ENCODE data around the gene DEPDC1B.
"Not testable (repeated sequence)": the region's sequence is repeated elsewhere in the genome, so short reads cannot be mapped to it uniquely, and the experiment has no call there.

The DEPDC1B gene, protein sequence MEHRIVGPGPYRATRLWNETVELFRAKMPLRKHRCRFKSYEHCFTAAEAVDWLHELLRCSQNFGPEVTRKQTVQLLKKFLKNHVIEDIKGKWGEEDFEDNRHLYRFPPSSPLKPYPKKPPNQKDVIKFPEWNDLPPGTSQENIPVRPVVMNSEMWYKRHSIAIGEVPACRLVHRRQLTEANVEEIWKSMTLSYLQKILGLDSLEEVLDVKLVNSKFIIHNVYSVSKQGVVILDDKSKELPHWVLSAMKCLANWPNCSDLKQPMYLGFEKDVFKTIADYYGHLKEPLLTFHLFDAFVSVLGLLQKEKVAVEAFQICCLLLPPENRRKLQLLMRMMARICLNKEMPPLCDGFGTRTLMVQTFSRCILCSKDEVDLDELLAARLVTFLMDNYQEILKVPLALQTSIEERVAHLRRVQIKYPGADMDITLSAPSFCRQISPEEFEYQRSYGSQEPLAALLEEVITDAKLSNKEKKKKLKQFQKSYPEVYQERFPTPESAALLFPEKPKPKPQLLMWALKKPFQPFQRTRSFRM

DNA sequence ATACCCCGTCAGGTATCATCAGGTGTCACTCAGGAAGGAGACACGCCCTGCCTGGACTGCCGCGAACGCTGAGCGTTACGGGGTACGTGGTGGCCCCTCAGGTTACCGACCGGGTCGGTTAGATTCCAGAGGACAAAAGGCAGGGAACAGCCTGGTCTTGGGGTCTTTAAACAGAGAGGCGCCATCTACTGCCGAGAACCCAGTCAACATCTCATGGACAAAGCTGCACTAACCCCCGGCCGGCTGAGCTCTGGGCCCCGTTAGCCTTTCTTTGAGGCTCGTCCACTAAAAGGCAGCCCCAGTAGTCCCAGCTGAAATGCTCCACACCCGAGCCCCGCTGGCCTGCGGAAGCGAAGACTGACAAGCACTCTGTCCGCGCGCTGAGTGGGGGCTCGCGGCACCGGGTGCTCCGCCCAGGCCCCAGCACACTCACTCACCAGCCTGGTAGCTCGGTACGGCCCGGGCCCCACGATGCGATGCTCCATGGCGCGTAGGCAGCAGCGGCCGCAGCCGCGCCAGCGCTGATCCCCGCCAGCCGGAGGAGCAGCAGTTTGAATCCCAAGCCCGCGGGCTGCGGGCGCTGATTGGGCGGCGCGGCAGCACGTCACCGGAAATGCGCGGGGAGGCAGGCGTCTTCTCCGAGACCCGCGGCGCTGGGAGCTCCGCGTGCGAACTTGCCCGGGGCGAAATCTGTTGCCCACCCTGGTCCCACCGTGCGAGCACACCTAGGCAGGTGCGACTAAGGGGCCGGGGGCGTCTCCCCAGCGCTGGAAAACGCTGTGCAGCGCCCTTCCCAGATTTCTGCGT lies at the start of gene DEPDC1B:
Gene DEPDC1B, minus strand, starts transcription at position 558 of the 807 bp plus-strand sequence. Its CDS starts 73 bp downstream, at position 485.
- peak; percentile 88 for DNase-seq (ENCODE audit: low spot score)

DNA sequence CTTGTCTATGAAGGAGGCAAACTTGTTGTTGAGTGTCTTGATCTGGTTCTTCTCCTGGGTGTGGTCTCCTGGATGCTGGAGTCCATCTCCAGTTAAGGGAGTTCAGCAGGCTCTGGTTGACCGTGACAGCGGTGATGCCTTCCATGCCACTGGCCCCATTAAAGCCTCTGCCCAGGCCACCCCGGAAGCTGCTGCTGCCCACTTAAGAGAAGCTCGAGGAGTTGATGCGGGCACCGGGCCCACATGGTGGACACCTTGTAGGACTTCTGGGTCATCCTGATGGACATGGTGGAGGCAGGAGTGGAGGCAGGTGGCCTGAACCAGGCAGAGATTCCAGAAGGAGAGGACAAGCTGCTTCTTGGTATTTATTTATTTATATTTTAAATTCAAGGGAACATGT lies 44.7 kb upstream of the DEPDC1B start:
- no peak for DNase-seq (ENCODE audit: low spot score)

DNA sequence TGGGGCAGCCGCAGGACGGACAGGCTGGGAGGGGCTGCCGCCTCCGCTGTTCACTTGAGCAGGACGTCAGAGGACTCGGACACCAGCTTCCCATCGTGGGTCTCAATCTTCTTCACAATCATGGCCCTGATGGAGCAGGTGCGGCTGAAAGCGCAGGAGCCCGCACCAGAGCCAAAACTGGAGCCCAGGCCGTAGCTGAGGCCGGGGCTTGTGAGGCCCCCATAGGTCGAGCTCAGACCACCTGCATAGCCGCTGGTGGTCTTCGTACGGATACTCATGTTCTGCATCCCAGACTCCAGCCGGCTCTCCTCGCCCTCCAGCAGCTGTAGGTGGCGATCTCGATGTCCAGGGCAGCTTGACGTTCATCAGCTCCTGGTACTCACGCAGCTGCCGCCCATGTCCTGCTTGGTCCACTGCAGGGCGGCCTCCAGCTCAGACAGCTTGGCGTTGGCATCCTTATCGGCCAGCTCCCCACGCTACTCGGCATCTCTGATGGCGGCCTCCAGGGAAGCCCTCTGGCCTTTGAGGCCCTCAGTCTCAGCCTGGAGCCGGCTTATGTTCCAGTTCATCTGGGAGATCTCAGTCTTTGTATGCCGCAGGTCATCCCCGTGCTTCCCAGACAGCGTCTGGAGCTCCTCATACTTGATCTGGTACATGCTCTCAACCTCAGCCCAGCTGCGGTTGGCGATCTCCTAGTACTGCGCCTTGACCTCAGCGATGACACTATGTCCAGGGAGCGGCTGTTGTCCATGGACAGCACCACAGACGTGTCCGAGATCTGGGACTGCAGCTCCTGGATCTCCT lies 43.7 kb upstream of the DEPDC1B start:
- DNase-seq (ENCODE audit: low spot score), result no peak

DNA sequence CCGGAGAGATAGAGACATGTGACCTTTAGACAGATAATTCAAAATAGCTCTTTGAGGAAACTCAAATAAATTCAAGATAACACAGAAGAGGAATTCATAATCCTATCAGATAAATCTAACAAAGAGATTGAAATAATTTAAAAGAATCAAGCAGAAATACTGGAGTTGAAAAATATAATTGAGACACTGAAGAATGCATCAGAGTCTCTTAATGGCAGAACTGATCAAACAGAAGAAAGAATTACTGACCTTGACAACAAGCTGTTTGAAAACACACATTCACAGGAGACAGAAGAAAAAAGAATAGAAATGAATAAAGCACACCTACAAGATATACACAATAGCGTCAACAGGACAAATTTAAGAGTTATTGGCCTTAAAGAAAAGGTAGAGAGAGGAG lies 40.4 kb upstream of the DEPDC1B start:
- DNase-seq (ENCODE audit: low spot score), result no peak

GRCh38 chr5:60738933-60739332 lies 39.0 kb upstream of the DEPDC1B start:
- DNase-seq (ENCODE audit: low spot score), result no peak

GRCh38 chr5:60738461-60738860 lies 38.5 kb upstream of the DEPDC1B start:
- no peak for DNase-seq (ENCODE audit: low spot score)

- DNase-seq (ENCODE audit: low spot score), result not testable (repeated sequence)
Observed at GRCh38 chr5:60730858-60731257, 30.9 kb upstream of the DEPDC1B start.

- no peak for DNase-seq (ENCODE audit: low spot score)
Observed at GRCh38 chr5:60727033-60727679, 27.2 kb upstream of the DEPDC1B start.

GRCh38 chr5:60724126-60724525 lies 24.2 kb upstream of the DEPDC1B start:
- no peak for DNase-seq (ENCODE audit: low spot score)

- DNase-seq (ENCODE audit: low spot score), result no peak
Observed at GRCh38 chr5:60722416-60722815, 22.4 kb upstream of the DEPDC1B start.

- no peak for DNase-seq (ENCODE audit: low spot score)
Observed at GRCh38 chr5:60719329-60719728, 19.4 kb upstream of the DEPDC1B start.

DNA sequence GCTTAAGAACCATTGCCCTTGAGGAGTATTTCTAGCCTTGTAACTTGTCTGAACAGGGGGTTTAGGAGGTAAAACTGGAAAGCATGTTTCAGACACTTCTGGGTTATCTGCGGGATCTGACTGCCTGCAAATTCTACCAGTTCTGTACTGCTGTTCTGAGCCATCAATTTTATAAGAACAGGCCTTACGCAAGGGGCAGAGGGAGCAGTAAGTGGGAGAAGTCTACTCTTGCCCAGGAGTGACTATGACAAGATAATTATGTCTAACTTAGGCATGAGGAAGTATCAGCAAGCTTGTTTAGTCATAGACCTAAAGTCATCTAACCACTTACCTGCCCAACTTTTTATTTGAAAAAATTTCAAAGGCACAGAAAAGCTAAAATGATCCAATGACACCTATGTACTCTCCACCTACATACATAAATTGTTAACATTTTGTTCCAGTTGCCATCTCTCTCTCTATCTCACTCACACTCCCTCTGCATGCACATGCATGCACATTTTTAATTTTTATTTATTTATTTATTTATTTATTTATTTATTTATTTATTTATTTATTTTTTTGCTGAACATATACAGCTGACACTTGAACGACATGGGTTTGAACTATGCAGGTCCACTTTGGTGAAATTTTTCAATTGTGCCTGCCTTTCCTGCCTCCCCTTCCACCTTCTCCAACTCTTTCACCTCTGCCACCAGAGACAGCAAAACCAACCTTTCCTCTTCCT lies 18.4 kb upstream of the DEPDC1B start:
- DNase-seq (ENCODE audit: low spot score), result no peak

DNA sequence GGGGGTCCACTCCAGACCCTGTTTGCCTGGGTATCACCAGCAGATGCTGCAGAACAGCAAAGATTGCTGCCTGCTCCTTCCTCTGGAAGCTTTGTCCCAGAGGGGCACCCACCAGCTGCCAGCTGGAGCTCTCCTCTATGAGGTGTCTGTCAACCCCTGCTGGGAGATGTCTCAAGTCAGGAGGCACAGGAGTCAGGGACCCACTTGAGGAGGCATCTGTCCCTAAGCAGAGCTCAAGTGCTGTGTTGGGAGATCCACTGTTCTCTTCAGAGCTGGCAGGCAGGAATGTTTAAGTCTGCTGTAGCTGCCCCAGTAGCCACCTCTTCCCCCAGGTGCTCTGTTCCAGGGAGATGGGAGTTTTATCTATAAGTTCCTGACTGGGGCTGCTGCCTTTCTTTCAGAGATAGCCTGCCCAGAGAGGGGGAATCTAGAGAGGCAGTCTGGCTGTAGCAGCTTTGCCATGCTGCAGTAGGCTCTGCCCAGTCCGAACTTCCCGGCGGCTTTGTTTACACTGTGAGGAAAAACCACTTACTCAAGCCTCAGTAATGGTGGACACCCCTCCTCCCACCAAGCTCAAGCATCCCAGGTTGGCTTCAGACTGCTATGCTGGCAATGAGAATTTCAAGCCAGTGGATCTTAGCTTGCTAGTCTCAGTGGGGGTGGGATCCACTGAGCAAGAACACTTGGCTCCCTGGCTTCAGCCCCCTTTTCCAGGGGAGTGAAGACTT lies 15.4 kb upstream of the DEPDC1B start:
- not testable (repeated sequence) for DNase-seq (ENCODE audit: low spot score)

- DNase-seq (ENCODE audit: low spot score), result no peak
Observed at GRCh38 chr5:60712950-60713349, 13.0 kb upstream of the DEPDC1B start.

- DNase-seq (ENCODE audit: low spot score), result not testable (repeated sequence)
Observed at GRCh38 chr5:60711892-60712291, 11.9 kb upstream of the DEPDC1B start.

DNA sequence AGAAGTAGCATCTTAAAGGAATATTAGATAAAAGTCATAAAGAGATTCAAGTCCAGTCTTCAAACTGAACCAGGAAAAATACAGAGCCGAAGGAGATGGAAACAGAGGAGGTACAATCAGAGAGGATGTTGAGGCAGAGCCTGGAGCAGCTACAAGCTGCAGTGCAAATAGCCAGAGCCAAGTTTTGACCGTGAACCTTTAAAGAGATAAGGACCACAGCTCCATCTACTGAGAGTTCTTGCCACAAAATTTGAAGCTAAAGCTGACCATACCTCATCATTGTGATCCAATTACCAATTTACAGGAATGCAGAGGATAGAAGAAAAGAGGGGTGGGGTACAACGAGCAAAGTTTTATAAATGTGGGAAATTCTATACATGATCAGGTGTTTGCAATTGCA lies 10.4 kb upstream of the DEPDC1B start:
- peak; percentile 48 for DNase-seq (ENCODE audit: low spot score)

DNA sequence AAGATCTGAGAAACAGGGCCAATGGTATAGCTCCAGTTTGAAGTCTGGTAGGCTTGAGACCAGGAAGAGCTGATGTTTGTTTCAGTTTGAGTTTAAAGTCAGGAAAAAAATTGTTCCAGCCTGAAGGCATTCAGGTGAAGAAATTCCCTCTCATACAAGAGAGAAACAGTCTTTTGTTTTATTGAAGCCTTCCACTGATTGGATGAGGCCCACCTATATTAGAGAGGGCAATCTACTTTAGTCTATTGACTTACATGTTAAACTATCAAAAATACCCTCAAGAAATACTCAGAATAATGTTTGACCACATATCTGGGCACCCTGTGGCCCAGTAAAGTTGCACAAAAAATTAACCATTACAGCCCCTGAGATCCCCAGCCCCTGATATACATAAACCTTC lies 5.2 kb upstream of the DEPDC1B start:
- DNase-seq (ENCODE audit: low spot score), result no peak

DNA sequence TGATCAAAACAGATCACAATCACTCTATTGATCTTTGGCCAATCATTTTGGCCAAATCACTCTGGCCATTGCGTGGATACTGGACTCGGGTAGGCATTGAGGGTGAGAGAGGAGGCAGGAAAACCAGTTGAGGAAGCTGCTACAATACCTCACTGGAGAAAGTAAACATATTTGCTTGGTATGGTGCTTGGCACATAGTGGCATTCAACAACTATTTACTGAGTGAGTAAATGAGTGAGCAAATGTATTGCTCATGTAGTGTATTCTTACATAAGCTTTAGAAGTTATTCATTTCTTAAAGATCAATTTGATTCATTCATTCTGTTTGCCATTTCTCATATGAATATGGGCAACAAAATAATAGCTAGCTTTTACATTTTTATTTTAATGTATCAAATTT lies 4.0 kb upstream of the DEPDC1B start:
- DNase-seq (ENCODE audit: low spot score), result no peak

- peak; percentile 90 for DNase-seq (ENCODE audit: low spot score)
Observed at GRCh38 chr5:60701321-60701968, 1.5 kb upstream of the DEPDC1B start.

GRCh38 chr5:60700416-60700757 lies 421 bp upstream of the DEPDC1B start:
- peak; percentile 65 for DNase-seq (ENCODE audit: low spot score)
